ENCODE measurements around the gene KYAT1.
"Not testable (repeated sequence)": the region's sequence is repeated elsewhere in the genome, so short reads cannot be mapped to it uniquely, and the experiment has no call there.

KYAT1 gene

DNA sequence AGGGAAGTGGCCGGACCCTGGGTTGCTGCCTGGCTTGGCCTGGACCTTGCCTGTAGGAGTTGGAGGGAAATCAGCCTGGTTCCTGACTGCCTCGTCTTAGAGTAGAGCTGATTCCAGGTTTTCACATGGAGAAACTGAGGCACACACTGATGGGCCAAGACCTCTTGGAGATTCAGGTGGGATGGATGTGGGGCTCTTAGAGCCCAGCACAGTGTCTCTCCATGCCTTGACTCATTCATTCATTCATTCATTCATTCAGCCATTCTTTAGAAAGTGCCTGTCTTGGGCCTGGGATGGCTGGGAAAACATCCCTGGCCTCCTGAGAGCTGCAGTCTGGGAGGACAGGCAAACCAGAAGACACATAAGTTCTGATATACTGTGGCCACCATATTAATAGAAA lies 2.4 kb upstream of the KYAT1 start:
- no peak for DNase-seq

- DNase-seq = peak; percentile 57
Observed at GRCh38 chr9:128882677-128883603, 1.2 kb upstream of the KYAT1 start.

GRCh38 chr9:128877852-128878251 lies 3.9 kb downstream of the KYAT1 start:
- no peak for DNase-seq

DNA sequence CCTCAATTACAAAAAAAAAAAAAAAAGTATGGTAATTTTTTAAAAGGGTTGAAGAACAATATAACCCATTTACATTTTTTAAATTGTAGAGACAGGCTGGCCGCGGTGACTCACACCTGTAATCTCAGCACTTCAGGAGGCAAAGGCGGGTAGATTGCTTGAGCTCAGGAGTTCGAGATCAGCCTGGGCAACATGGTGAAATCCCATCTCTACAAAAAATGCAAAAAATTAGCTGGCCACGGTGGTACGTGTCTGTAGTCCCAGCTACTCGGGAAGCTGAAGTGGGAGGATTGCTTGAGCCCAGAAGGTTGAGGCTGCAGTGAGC lies 10.8 kb downstream of the KYAT1 start:
- DNase-seq = not testable (repeated sequence)

DNA sequence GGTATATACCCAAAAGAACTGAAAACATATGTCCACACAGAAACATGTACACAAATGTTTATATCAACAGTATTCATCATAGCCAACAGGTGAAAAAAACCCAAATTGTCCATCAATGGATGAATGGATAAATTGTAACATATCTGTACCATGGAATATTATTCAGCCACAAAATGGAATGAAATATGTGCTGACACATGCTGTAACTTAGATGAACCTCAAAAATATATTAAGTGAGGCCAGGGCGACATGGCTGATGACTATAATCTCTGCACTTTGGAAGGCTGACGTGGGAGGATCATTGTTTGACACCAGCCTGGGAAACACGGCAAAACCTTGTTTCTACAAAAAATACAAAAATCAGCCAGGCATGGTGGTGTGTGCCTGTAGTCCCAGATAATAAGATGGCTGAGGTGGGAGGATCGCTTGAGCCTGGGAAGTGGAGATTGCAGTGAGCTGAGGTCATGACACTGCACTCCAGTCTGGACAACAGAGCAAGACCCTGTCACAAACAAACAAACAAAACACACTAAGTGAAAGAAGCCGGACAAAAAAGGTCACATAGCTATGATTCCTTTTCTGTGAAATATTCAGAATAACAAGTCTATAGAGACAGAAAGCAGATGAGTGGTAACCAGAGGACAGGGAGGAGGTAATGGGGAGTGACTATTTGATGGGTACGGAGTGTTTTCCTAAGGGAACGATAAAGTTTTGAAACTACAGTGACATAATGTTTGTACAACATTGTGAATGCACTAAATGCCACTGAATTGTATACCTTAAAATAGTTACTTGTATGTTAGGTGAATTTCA lies 11.4 kb downstream of the KYAT1 start:
- DNase-seq = no peak

- DNase-seq = peak; percentile 53
Observed at GRCh38 chr9:128863647-128864046, 18.1 kb downstream of the KYAT1 start.

GRCh38 chr9:128862401-128862851 lies 19.3 kb downstream of the KYAT1 start:
- no peak for DNase-seq

- DNase-seq = no peak
Observed at GRCh38 chr9:128861501-128861900, 20.2 kb downstream of the KYAT1 start.

- DNase-seq = no peak
Observed at GRCh38 chr9:128860937-128861336, 20.8 kb downstream of the KYAT1 start.

DNA sequence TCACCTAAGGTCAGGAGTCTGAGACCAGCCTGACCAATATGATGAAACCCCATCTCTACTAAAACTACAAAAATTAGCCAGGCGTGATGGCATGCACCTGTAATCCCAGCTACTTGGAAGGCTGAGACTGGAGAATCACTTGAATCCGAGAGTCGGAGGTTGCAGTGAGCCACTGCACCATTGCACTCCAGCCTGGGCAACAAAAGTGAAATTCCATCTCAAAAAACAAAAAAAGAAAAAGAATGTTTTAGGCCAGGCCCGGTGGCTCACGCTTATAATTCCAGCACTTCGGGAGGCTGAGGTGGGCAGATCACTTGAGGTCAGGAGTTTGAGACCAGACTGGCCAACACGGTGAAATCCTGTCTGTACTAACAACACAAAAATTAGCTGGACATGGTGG lies 23.3 kb downstream of the KYAT1 start:
- not testable (repeated sequence) for DNase-seq

DNA sequence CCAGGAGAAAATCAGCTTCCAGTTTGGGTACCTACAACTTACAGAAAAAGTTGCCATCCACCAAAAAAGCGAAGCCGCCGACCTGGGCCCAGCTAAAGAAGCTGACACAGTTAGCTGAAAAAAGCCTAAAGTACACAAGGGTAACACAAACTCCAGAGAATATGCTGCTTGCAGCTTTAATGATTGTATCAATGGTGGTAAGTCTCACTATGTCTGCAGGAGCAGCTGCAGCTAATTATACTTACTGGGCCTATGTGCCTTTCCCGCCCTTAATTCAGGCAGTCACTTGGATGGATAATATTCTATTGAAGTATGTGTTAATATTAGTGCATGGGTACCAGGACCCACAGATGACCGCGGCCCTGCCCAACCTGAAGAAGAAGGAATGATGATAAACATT lies 27.3 kb downstream of the KYAT1 start:
- not testable (repeated sequence) for DNase-seq

DNA sequence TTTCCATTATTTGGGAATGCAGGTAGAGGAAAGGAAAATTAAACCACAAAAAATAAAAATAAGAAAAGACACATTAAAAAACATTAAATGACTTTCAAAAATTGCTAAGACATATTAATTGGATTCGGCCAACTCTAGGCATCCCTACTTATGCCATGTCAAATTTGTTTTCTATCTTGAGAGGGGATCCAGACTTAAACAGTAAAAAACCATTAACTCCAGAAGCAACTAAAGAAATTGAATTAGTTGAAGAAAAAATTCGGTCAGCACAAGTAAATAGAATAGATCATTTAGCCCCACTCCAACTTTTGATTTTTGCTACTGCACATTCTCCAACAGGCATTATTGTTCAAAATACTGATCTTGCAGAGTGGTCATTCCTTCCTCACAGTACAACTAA lies 29.1 kb downstream of the KYAT1 start:
- not testable (repeated sequence) for DNase-seq

DNA sequence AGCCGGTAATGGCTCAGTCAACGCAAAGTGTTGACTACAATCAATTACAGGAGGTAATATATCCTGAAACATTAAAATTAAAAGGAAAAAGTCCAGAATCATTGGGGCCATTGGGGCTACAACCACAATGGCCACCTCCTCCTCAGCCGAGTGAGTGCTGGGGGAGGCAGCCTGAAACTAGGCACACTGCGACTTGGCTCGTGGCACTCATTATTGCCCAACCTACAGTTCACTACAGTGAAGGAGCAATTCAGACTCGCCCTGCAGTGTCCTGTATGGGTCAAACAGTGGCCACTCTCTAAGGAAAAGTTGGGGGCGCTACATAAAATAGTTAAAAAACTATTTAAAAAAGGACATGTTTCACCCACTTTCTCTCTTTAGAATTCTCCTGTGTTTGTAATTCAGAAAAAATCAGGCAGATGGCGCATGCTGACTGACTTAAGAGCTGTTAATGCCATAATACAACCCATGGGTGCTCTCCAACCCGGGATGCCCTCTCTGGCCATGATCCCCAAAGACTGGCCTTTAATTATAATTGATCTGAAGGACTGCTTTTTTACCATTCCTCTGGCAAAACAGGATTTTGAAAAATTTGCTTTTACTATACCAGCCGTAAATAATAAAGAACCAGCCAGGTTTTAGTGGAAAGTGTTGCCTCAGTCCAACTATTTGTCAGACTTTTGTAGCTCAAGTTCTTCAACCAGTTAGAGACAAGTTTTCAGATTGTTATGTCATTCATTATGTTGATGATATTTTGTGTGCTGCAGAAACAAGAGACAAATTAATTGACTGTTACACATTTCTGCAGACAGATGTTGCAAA lies 29.8 kb downstream of the KYAT1 start:
- DNase-seq = peak; percentile 37

DNA sequence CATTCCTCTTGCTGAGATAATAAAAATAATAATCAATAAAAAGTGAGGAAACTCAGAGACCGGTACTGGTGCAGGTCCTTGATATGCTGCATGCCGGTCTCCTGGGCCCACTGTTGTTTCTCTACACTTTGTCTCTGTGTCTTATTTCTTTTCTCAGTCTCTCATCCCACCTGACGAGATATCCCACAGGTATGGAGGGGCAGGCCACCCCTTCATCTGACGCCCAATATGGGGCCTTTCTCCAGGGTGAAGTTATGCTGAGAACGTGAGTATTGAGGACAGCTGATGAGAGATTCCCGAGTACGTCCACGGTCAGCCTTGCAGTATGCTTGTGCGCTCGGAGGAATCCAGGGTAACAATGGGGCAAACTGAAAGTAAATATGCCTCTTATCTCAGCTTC lies 30.7 kb downstream of the KYAT1 start:
- not testable (repeated sequence) for DNase-seq

- no peak for DNase-seq
Observed at GRCh38 chr9:128847803-128848202, 33.9 kb downstream of the KYAT1 start.

DNA sequence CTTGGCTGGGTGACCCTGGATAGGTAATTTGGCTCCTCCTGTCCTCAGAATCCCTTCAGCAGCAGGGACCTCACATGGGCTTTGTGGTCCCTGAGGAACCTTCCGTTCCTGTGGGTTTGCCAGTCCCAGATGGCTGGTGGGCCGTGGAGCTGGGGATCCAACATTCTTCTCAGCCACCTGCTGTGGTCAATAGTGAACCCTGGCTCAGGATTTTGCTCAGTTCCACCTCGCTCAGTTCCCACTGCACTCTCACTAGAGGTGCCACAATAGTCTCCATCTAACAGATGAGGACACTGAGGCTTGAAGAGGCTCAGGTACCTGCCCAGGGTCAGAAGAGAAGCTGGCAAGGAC lies 35.1 kb downstream of the KYAT1 start:
- no peak for DNase-seq

DNA sequence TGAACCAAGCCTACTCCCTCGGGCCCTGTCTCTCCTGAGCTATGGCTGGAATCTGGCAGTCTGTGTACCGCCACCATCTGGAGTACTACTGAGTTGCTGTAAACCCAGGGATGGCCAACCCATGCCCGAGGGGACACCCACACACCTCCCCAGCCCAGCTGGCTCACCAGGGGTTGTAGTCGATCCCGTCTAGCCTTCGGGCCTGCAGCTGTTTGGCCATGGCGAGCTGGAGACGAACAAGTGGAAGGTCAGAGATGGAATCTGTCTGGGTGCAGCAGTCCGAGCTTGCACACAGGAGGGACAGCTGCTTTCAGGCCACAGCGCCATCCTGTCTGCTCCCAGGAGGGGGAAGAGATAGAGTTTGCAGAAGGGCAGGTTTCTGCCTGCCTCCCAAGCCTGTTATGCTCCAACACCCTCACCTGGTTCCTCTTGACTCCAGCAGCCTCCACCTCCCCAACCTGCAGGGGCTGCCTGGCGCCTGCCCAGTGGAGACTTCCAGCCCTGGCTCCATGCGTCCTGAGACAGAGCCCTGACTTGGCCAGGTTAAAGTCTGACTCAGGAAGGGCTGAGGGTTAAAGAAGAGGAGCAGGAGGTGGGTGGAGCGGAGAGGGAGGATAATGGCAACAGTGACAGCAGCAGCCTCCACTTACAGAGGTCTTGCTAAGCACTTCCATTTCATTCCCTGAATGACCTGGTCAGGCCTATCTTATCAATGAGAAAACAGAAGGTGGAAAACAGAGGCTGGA lies 36.4 kb downstream of the KYAT1 start:
- DNase-seq = no peak

DNA sequence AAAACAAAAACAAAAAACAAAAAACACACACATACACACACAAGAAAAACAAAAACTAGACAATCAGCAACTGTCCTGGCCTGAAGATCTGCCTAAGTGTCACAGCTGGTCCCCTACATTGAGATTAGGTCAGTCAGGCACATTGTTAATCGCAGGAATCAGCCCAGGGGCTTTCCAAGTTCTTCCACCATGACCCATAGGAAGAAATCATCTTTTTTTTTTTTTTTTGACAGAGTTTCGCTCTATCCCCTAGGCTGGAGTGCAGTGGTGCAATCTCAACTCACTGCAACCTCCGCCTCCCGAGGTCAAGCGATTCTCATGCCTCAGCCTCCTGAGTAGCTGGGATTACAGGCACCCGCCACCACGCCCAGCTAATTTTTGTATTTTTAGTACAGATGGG lies 38.6 kb downstream of the KYAT1 start:
- DNase-seq = not testable (repeated sequence)

GRCh38 chr9:128841694-128842492 lies 39.9 kb downstream of the KYAT1 start:
- no peak for DNase-seq

DNA sequence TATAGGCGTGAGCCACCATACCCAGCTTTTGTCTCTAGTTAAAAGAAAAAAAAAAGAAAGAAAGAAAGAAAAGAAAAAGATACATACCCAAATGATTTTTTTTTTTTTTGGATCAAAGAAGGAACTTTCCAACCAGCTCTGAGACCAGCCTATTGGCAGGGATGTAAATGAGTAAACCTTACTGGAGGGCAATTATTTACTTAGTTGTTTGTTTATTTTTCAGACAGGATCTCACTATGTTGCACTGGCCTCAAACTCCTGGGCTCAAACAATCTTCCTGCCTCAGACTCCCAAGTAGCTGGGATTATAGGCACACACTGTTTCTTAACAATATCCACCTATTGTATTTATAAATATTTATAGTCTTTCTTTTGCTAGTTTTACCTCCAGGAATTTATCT lies 41.2 kb downstream of the KYAT1 start:
- DNase-seq = no peak

DNA sequence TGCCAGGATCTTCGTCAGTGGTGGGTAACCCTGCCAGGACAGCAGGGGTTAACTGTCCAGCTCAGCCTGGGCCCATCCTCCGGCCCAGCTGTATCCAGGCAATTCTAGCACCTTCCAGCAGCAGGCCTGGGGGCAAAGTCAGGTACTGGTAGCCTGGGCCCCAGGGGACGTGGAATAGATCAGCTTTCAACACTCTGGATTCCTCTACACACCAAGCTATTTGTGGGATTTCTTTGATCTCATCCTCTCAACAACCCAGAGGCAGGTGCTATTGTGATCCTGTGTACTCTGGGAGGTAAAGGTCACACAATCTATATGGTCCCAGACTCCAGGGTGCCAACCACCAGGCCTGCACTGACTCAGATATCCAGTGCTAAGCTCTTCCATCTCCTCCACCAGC lies 43.4 kb downstream of the KYAT1 start:
- DNase-seq = no peak
